Suppressor macrophage treated with lipopolysaccharide for 4 hours (primary cell): ENCODE data around the gene ADA.
A peak's percentile ranks its signal among the peaks of the same experiment; 100 is the strongest.

ENCODE experiments used
- DNase-seq: peaks from one replicate; pipeline ENCODE4 v3.0.0-alpha.2; 2020

Gene ADA

GRCh38 chr20:44574372-44574771 is 77.1 kb downstream of the ADA start:
- DNase-seq, result no peak

GRCh38 chr20:44573501-44573869 is 78.0 kb downstream of the ADA start:
- peak; percentile 47 for DNase-seq

GRCh38 chr20:44572551-44573500 is 78.7 kb downstream of the ADA start:
- DNase-seq, result peak; percentile 28

GRCh38 chr20:44571362-44571988 is 80.0 kb downstream of the ADA start:
- DNase-seq, result no peak

- no peak for DNase-seq
Observed at GRCh38 chr20:44570367-44570766, 81.1 kb downstream of the ADA start.
